Natural killer cell (primary cell): Measurements from ENCODE around the gene RASL11B. TPM values are rescaled to one million over a fixed set of nuclear protein-coding genes. Genes with fewer than 3 reads are reported as not detected.

Source experiments
- ATAC-seq, 3 donors: fragments of 150-1000 bp in 2 of 3; fragments of 200-7000 bp in 1 of 3; cut with Tn5 transposase; 1 replicate in 1 of 3; 2 replicates in 2 of 3; pipeline ENCODE4 v1.10.0; 2021; ENCODE audit warnings: mild to moderate bottlenecking in 2 of 3, moderate library complexity in 2 of 3
- DNase-seq, 2 donors: peaks; one replicate each; pipeline versions ENCODE4 v3.0.0 to v3.0.0-alpha.2; 2013 to 2021; ENCODE audit warnings: mixed read lengths in 1 of 2
- H3K27ac ChIP-seq: one replicate; pipeline ENCODE4 v1.5.1; 2013; ENCODE audit warnings: mild to moderate bottlenecking, low read length
- H3K27me3 ChIP-seq: one replicate; pipeline ENCODE4 v1.6.1; 2013; ENCODE audit warnings: low read length; ENCODE audit not compliant: control insufficient read depth, insufficient read depth
- H3K36me3 ChIP-seq: one replicate; pipeline ENCODE4 v1.6.1; 2013; ENCODE audit warnings: low read length; ENCODE audit not compliant: control insufficient read depth, insufficient read depth
- H3K4me1 ChIP-seq: one replicate; pipeline ENCODE4 v1.6.1; 2013; ENCODE audit warnings: low read length; ENCODE audit not compliant: control insufficient read depth, insufficient read depth
- H3K4me3 ChIP-seq: one replicate; pipeline ENCODE4 v1.5.1; 2013; ENCODE audit warnings: low read length
- H3K9me3 ChIP-seq: one replicate; pipeline ENCODE4 v1.6.1; 2013; ENCODE audit warnings: low read length; ENCODE audit not compliant: control insufficient read depth, insufficient read depth
- H3K27ac Mint-ChIP-seq, 2 donors: one replicate each; pipeline ENCODE4 v1.8.0; 2022; ENCODE audit warnings: mild to moderate bottlenecking in 2 of 2, mixed read lengths in 2 of 2, moderate library complexity in 1 of 2
- H3K27me3 Mint-ChIP-seq, 2 donors: one replicate each; pipeline ENCODE4 v1.8.0; 2022; ENCODE audit warnings: low read depth in 2 of 2, mixed read lengths in 2 of 2
- H3K36me3 Mint-ChIP-seq: one replicate; pipeline ENCODE4 v1.8.0; 2022; ENCODE audit warnings: mixed read lengths
- H3K4me1 Mint-ChIP-seq, 2 donors: one replicate each; pipeline ENCODE4 v1.8.0; 2022; ENCODE audit warnings: mixed read lengths in 2 of 2
- H3K4me3 Mint-ChIP-seq: one replicate; pipeline ENCODE4 v1.8.0; 2022; ENCODE audit warnings: mild to moderate bottlenecking, moderate library complexity, mixed read lengths
- H3K9me3 Mint-ChIP-seq, 2 donors: one replicate each; pipeline ENCODE4 v1.8.0; 2022; ENCODE audit warnings: mixed read lengths in 2 of 2
- CTCF ChIP-seq: fragments of 200-600 bp; IDR thresholded peaks from one replicate; pipeline ENCODE4 v1.8.0; 2022; ENCODE audit warnings: antibody characterized with exemption
- WGBS: methylation state at CpG from one replicate; pipeline ENCODE4 v1.1.7; 2013; ENCODE audit warnings: missing lambda C conversion rate; ENCODE audit not compliant: insufficient coverage; 5-methylcytosine and 5-hydroxymethylcytosine counted together
- intact Hi-C: fragments of 100-400 bp; cut with micrococcal nuclease; formaldehyde crosslinking; loops from one replicate; pipeline ENCODE4 v1.14.2; 2022
- total RNA-seq, 4 donors: library from RNA; stranded (reverse); fragments of 120-200 nt in 1 of 4; gene quantifications; one replicate each; pipeline versions ENCODE4 v1.2.3 to v1.2.4, GENCODE V29; 2013 to 2022

RASL11B gene
- total RNA-seq, 3 donors from 2014 or later (not counting 1 experiment from before 2014, with no cell fraction given), result not detected

- ATAC-seq, result no peak
- 77% methylated on average over 3 of the region's 4 CpGs for WGBS
- Mint-ChIP-seq H3K4me1 (peaks cover 5 to 9% of the 10 kb centered on the region in 2 donors), H3K9me3 (no peaks in the 10 kb centered on the region), H3K27me3 (no peaks in the 10 kb centered on the region), H3K4me3 (no peak overlapping the region), H3K27ac (no peak overlapping the region), H3K36me3 (no peaks in the 10 kb centered on the region)
- TF ChIP-seq CTCF, result no peak
- no peak for DNase-seq
- no peaks in the 10 kb centered on the region for H3K27me3 ChIP-seq
- no peaks in the 10 kb centered on the region for H3K4me1 ChIP-seq
- H3K4me3 ChIP-seq, result no peak overlapping the region
- H3K9me3 ChIP-seq, result no peaks in the 10 kb centered on the region
- no peak overlapping the region for H3K27ac ChIP-seq
- intact Hi-C loops, result no loop called here
- no peaks in the 10 kb centered on the region for H3K36me3 ChIP-seq
Measured at GRCh38 chr4:52883183-52883621, 21.1 kb downstream of the RASL11B start.

GRCh38 chr4:52883707-52884669 is 21.9 kb downstream of the RASL11B start:
- Histone ChIP-seq H3K27me3 (no peaks in the 10 kb centered on the region), H3K27ac (no peak overlapping the region), H3K9me3 (no peaks in the 10 kb centered on the region), H3K4me1 (no peaks in the 10 kb centered on the region), H3K4me3 (no peak overlapping the region), H3K36me3 (no peaks in the 10 kb centered on the region)
- intact Hi-C loops, result no loop called here
- H3K9me3 Mint-ChIP-seq, result no peaks in the 10 kb centered on the region
- H3K27ac Mint-ChIP-seq, result no peak overlapping the region
- 81% methylated on average over 4 of the region's 4 CpGs for WGBS
- no peak for DNase-seq
- H3K4me3 Mint-ChIP-seq, result no peak overlapping the region
- no peaks in the 10 kb centered on the region for H3K27me3 Mint-ChIP-seq
- H3K4me1 Mint-ChIP-seq, result peaks cover 5 to 9% of the 10 kb centered on the region in 2 donors
- H3K36me3 Mint-ChIP-seq, result no peaks in the 10 kb centered on the region
- ATAC-seq, result no peak
- TF ChIP-seq CTCF, result no peak

GRCh38 chr4:52884994-52885393 is 22.9 kb downstream of the RASL11B start:
- no peaks in the 10 kb centered on the region for H3K36me3 ChIP-seq
- H3K4me1 ChIP-seq, result no peaks in the 10 kb centered on the region
- Mint-ChIP-seq H3K9me3 (no peaks in the 10 kb centered on the region), H3K4me1 (peaks cover 5 to 9% of the 10 kb centered on the region in 2 donors), H3K36me3 (no peaks in the 10 kb centered on the region), H3K4me3 (no peak overlapping the region), H3K27me3 (no peaks in the 10 kb centered on the region), H3K27ac (no peak overlapping the region)
- 100% methylated on average over 1 of the region's 2 CpGs for WGBS
- H3K9me3 ChIP-seq, result no peaks in the 10 kb centered on the region
- no peak for DNase-seq
- intact Hi-C loops, result no loop called here
- H3K4me3 ChIP-seq, result no peak overlapping the region
- no peak for TF ChIP-seq CTCF
- no peak overlapping the region for H3K27ac ChIP-seq
- no peaks in the 10 kb centered on the region for H3K27me3 ChIP-seq
- no peak for ATAC-seq
